Esophagus muscularis mucosa (tissue), 4 donors: Measurements from ENCODE around the gene STRADB.

Experiments
- EP300 ChIP-seq: sonication (generic); formaldehyde crosslinking; IDR thresholded peaks from one replicate; pipeline ENCODE4 v1.6.1; 2017; ENCODE audit warnings: antibody characterized with exemption
- POLR2A ChIP-seq: fragments of 450-650 bp; IDR thresholded peaks from one replicate; pipeline ENCODE4 v1.6.1; 2017; ENCODE audit warnings: antibody characterized with exemption, moderate library complexity, mild to moderate bottlenecking, low read depth
- POLR2AphosphoS5 ChIP-seq, 2 donors: sonication (generic); formaldehyde crosslinking; IDR thresholded peaks; one replicate each; pipeline ENCODE4 v1.6.1; 2017; ENCODE audit warnings: antibody characterized with exemption in 2 of 2
- TF ChIP-seq, protein P1 (sequence below), 3 experiments: fragments of 200-600 bp in 2 of 3; fragments of 450-650 bp in 1 of 3; sonication (generic) in 2 of 3; IDR thresholded peaks; one replicate each; pipeline ENCODE4 v1.5.1; 2017 to 2019; ENCODE audit warnings: antibody characterized with exemption in 3 of 3, mild to moderate bottlenecking in 2 of 3, moderate library complexity in 1 of 3

DNA sequence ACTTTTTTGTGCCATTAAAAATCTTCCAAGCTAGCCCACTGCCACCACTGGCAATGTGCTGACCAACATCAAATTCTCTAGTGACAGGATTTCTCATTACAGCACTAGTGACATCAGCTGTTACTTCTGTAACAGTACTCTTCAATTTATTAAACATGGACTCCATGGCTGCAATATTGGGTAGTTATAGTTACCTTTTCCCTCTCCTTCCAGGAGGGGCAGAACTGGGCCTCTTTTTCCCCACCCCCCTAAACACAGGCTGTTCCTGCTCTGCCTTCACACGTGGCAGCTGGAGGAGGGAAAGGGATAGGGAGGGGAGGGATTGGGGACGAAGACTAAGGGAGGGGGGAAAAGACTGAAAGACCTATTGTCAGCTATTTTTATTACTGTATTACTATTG is 38.4 kb upstream of the STRADB start:
- TF ChIP-seq, protein P1, sequence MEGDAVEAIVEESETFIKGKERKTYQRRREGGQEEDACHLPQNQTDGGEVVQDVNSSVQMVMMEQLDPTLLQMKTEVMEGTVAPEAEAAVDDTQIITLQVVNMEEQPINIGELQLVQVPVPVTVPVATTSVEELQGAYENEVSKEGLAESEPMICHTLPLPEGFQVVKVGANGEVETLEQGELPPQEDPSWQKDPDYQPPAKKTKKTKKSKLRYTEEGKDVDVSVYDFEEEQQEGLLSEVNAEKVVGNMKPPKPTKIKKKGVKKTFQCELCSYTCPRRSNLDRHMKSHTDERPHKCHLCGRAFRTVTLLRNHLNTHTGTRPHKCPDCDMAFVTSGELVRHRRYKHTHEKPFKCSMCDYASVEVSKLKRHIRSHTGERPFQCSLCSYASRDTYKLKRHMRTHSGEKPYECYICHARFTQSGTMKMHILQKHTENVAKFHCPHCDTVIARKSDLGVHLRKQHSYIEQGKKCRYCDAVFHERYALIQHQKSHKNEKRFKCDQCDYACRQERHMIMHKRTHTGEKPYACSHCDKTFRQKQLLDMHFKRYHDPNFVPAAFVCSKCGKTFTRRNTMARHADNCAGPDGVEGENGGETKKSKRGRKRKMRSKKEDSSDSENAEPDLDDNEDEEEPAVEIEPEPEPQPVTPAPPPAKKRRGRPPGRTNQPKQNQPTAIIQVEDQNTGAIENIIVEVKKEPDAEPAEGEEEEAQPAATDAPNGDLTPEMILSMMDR (IDR thresholded peaks at IDR 0.05): no peak
- TF ChIP-seq EP300 (no peak), POLR2A (no peak), POLR2AphosphoS5 (IDR thresholded peaks at IDR 0.05) (no peak)
